HL-60 (cell line): ENCODE results near the gene MYRIP.

Experiments
- DNase-seq, 2 experiments: peaks; one replicate each; pipeline ENCODE4 v3.0.0-alpha.2; 2010 to 2020; ENCODE audit warnings: low read depth in 1 of 2, low spot score in 1 of 2
- H3K27ac ChIP-seq: fragments of 250-450 bp; sonication (Bioruptor Pico); replicated peaks from 2 replicates; pipeline ENCODE4 v1.5.1; 2020; ENCODE audit warnings: mild to moderate bottlenecking, moderate library complexity
- H3K27me3 ChIP-seq: fragments of 250-450 bp; sonication (Bioruptor Pico); 2 replicates; pipeline ENCODE4 v1.5.1; 2021; ENCODE audit warnings: mild to moderate bottlenecking, moderate library complexity; ENCODE audit not compliant: insufficient read depth, poor library complexity, severe bottlenecking
- H3K4me3 ChIP-seq: replicated peaks from 2 replicates; pipeline ENCODE4 v1.5.1; 2011; ENCODE audit warnings: mild to moderate bottlenecking, control low read depth, low read length; ENCODE audit not compliant: insufficient read depth
- CTCF ChIP-seq: IDR thresholded peaks from one replicate; pipeline ENCODE4 v1.5.1; 2011; ENCODE audit warnings: low read length, control low read depth, inconsistent platforms; ENCODE audit not compliant: insufficient read depth
- GABPA ChIP-seq: IDR thresholded peaks from 2 replicates; pipeline ENCODE4 v1.6.1; 2012; ENCODE audit warnings: low read depth
- POLR2AphosphoS5 ChIP-seq: IDR thresholded peaks from 2 replicates; pipeline ENCODE4 v1.6.1; 2012; ENCODE audit warnings: low read depth
- REST ChIP-seq: IDR thresholded peaks from 2 replicates; pipeline ENCODE4 v1.6.1; 2012; ENCODE audit warnings: low read depth; ENCODE audit not compliant: insufficient replicate concordance
- SPI1 ChIP-seq: IDR thresholded peaks from 2 replicates; pipeline ENCODE4 v1.6.1; 2012; ENCODE audit warnings: low read depth, mild to moderate bottlenecking, borderline replicate concordance

Gene MYRIP

GRCh38 chr3:40099871-40100270 is 290.5 kb downstream of the MYRIP start:
- Histone ChIP-seq H3K4me3 (no peak overlapping the region), H3K27ac (no peak overlapping the region), H3K27me3 (no peaks in the 10 kb centered on the region)
- DNase-seq: no peak
- TF ChIP-seq GABPA (no peak), REST (no peak), CTCF (no peak), POLR2AphosphoS5 (no peak), SPI1 (no peak)

- no peak for DNase-seq
- TF ChIP-seq CTCF (no peak), REST (no peak)
Measured at GRCh38 chr3:40102182-40102581, 292.8 kb downstream of the MYRIP start.

GRCh38 chr3:40103829-40104228 is 294.4 kb downstream of the MYRIP start:
- H3K27me3 ChIP-seq: no peaks in the 10 kb centered on the region
- H3K27ac ChIP-seq: no peak overlapping the region
- TF ChIP-seq GABPA (no peak), REST (no peak), SPI1 (no peak), CTCF (no peak), POLR2AphosphoS5 (no peak)
- no peak overlapping the region for H3K4me3 ChIP-seq
- no peak for DNase-seq

More at GRCh38 chr3:40102182-40102581, 292.8 kb downstream of the MYRIP start:
- Histone ChIP-seq H3K27me3 (no peaks in the 10 kb centered on the region), H3K27ac (no peak overlapping the region), H3K4me3 (no peak overlapping the region)
